M059J (cell line): ENCODE data around the gene PMPCA. TPM values are rescaled to one million over a fixed set of nuclear protein-coding genes. Genes with fewer than 3 reads are reported as not detected.

Experiments used
- DNase-seq: peaks from one replicate; pipeline ENCODE4 v3.0.0-alpha.2; 2012; ENCODE audit warnings: low read depth
- total RNA-seq: library from RNA; depleted of rRNA; stranded (reverse); fragments of >200 nt; shearing (Covaris generic); gene quantifications from 2 replicates; pipeline ENCODE4 v1.2.3, GENCODE V29; 2014

The PMPCA gene
- total RNA-seq, 1 experiment from 2014 or later = 41.4 TPM

GRCh38 chr9:136436055-136436634, 25.7 kb downstream of the PMPCA start:
- no peak for DNase-seq

- DNase-seq = peak; percentile 31
Observed at GRCh38 chr9:136437430-136437829, 27.0 kb downstream of the PMPCA start.

- DNase-seq = no peak
Observed at GRCh38 chr9:136437839-136438547, 27.5 kb downstream of the PMPCA start.

GRCh38 chr9:136438548-136439480, 28.4 kb downstream of the PMPCA start:
- peak; percentile 46 for DNase-seq

GRCh38 chr9:136439481-136440408, 29.3 kb downstream of the PMPCA start, which contains the start of gene INPP5E:
Gene INPP5E, minus strand, starts transcription at chr9:136439845. Its CDS starts 426 bp downstream, at chr9:136439419.
- DNase-seq = peak; percentile 55

GRCh38 chr9:136441191-136441680, 30.8 kb downstream of the PMPCA start:
- peak; percentile 66 for DNase-seq

GRCh38 chr9:136441681-136442245, 31.3 kb downstream of the PMPCA start:
- no peak for DNase-seq

GRCh38 chr9:136442265-136442664, 31.8 kb downstream of the PMPCA start:
- no peak for DNase-seq

DNA sequence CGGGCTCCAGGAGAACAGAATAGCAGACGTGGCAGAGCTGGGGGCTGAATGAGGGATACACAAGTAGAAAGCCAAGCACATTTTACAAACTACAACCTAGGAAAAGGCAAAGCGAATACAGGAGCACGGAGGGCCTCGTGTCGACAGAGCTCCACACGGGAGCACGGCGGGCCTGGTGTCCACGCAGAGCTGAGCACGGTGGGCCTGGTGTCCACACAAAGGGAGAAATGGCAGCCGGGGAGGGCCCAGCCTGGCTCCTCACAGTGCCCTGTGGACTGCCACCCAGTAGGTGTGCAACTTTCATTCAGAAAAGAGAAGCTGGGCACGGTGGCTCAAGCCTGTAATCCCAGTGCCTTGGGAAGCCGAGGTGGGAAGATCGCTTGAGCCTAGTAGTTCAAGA, 32.6 kb downstream of the PMPCA start:
- DNase-seq = no peak

- DNase-seq = no peak
Observed at GRCh38 chr9:136443687-136444086, 33.2 kb downstream of the PMPCA start.

- no peak for DNase-seq
Observed at GRCh38 chr9:136444102-136444501, 33.6 kb downstream of the PMPCA start.

- no peak for DNase-seq
Observed at GRCh38 chr9:136445799-136446198, 35.3 kb downstream of the PMPCA start.

DNA sequence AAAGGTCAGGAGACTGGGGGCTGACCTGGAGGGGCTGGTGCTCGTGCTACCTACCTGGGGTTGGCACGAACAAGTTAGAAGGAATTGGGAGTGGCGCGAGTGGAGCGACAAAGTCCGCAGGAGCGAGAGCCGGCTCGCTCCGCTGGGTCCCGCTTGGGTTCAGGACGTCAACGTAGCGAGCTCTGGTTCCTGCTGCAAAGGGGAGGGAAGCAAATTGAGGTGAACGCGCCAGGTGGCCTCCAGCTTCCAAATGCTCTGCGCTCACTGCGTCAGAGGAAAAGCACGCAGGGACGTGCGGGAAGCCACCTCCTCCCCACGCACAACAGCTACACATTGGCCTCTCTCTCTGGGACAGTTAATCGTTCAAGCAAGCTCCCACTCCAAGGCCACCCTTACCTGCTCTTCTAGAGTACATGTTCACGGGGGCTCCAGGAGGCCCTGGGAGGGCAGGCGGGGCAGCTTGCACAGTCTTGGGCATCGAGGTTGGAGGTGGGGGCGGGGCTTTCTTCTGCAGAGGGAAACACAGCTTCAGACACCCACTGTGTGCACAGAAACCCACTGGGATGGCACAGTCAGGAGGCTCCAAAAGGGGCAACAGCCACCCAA, 36.8 kb downstream of the PMPCA start:
- DNase-seq = no peak

DNA sequence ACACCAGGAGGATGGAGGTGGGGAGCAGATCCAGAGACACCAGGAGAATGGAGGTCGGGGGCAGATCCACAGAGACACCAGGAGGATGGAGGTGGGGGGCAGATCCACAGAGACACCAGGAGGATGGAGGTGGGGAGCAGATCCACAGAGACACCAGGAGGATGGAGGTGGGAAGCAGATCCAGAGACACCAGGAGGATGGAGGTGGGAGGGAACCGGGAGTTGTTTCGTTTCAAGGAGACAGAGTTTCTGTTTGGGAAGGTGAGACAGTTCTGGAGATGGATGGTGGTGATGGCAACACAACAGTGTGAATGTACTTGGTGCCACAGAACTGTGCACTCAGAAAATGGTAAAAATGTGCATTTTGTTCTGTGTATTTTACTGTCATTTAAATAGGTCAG, 38.2 kb downstream of the PMPCA start:
- no peak for DNase-seq

- no peak for DNase-seq
Observed at GRCh38 chr9:136451221-136451877, 40.9 kb downstream of the PMPCA start.

- DNase-seq = no peak
Observed at GRCh38 chr9:136453326-136453725, 42.9 kb downstream of the PMPCA start.

- no peak for DNase-seq
Observed at GRCh38 chr9:136454026-136454796, 43.8 kb downstream of the PMPCA start.

- no peak for DNase-seq
Observed at GRCh38 chr9:136455043-136456002, 44.9 kb downstream of the PMPCA start.
